H1 (cell line): ENCODE results near the gene ZSCAN21.

Experiments used
- CEBPB ChIP-seq: IDR thresholded peaks from 2 replicates; pipeline ENCODE4 v1.6.1; 2012; ENCODE audit warnings: low read depth, low read length
- EGR1 ChIP-seq: IDR thresholded peaks from 2 replicates; pipeline ENCODE4 v1.6.1; 2011; ENCODE audit warnings: low read depth, low read length, borderline replicate concordance
- EZH2 ChIP-seq: fragments of 200-600 bp; sonication (generic); IDR thresholded peaks from 2 replicates; pipeline ENCODE4 v1.7.1; 2012; ENCODE audit warnings: low read depth, mild to moderate bottlenecking, moderate library complexity, low read length, inconsistent platforms; ENCODE audit not compliant: severe bottlenecking
- FOSL1 ChIP-seq: IDR thresholded peaks from 2 replicates; pipeline ENCODE4 v1.6.1; 2011; ENCODE audit warnings: mild to moderate bottlenecking, low read depth, low read length, moderate library complexity; ENCODE audit not compliant: insufficient read depth
- GABPA ChIP-seq: IDR thresholded peaks from 2 replicates; pipeline ENCODE4 v1.6.1; 2011; ENCODE audit warnings: mild to moderate bottlenecking, low read length, moderate library complexity, borderline replicate concordance; ENCODE audit not compliant: insufficient read depth
- HDAC6 ChIP-seq: IDR thresholded peaks from one replicate; pipeline ENCODE4 v1.7.1; 2012; ENCODE audit warnings: low read depth, mild to moderate bottlenecking, inconsistent platforms, low read length, moderate library complexity
- JUN ChIP-seq: IDR thresholded peaks from 2 replicates; pipeline ENCODE4 v1.6.1; 2011; ENCODE audit warnings: low read depth, mild to moderate bottlenecking, improper control_type of control experiment, low read length
- MAFK ChIP-seq: IDR thresholded peaks from 2 replicates; pipeline ENCODE4 v1.6.1; 2012; ENCODE audit warnings: low read depth, mild to moderate bottlenecking, improper control_type of control experiment, low read length
- POLR2A ChIP-seq, 2 experiments: IDR thresholded peaks; 1 replicate in 1 of 2; 2 replicates in 1 of 2; pipeline ENCODE4 v1.6.1; 2011; ENCODE audit warnings: low read depth in 2 of 2, low read length in 2 of 2, mild to moderate bottlenecking in 2 of 2; ENCODE audit errors: control extremely low read depth in 1 of 2
- POLR2AphosphoS5 ChIP-seq: IDR thresholded peaks from 2 replicates; pipeline ENCODE4 v1.6.1; 2011; ENCODE audit warnings: low read depth, low read length
- TAF1 ChIP-seq: IDR thresholded peaks from 2 replicates; pipeline ENCODE4 v1.6.1; 2011; ENCODE audit warnings: mild to moderate bottlenecking, low read depth, low read length
- TCF12 ChIP-seq: IDR thresholded peaks from 2 replicates; pipeline ENCODE4 v1.6.1; 2011; ENCODE audit warnings: low read depth, mild to moderate bottlenecking, low read length
- YY1 ChIP-seq: IDR thresholded peaks from 2 replicates; pipeline ENCODE4 v1.6.1; 2011; ENCODE audit warnings: low read depth, mild to moderate bottlenecking, low read length
- TF ChIP-seq, protein P1 (sequence below), 3 experiments: IDR thresholded peaks; 1 replicate in 2 of 3; 2 replicates in 1 of 3; pipeline versions ENCODE4 v1.5.1 to v1.6.1; 2011; ENCODE audit warnings: low read length in 3 of 3, mild to moderate bottlenecking in 3 of 3, inconsistent platforms in 2 of 3, low read depth in 1 of 3, moderate library complexity in 1 of 3; ENCODE audit not compliant: insufficient read depth in 1 of 3; ENCODE audit errors: control extremely low read depth in 1 of 3

DNA sequence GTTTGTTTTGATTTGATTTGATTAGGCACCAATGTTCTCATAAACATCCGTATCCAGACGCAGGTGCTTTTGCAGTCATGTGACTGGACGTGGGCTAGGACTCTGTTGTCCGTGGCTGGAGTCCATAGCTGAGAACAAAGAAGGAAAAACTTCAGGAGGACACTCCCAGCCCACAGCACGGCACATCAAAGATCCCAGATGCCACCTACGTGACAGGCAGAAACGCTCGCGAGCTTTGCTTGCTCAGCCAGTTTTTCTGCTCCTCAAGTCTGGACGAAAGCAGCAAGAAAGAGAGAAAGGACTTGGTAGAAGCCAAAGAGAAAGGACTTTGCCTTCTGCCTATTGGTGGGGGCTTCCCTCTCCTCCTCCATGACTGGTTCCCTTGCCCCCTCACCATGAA is 41.0 kb upstream of the ZSCAN21 start:
- no peak for TF ChIP-seq TAF1
- no peak for TF ChIP-seq YY1
- TF ChIP-seq, protein P1, sequence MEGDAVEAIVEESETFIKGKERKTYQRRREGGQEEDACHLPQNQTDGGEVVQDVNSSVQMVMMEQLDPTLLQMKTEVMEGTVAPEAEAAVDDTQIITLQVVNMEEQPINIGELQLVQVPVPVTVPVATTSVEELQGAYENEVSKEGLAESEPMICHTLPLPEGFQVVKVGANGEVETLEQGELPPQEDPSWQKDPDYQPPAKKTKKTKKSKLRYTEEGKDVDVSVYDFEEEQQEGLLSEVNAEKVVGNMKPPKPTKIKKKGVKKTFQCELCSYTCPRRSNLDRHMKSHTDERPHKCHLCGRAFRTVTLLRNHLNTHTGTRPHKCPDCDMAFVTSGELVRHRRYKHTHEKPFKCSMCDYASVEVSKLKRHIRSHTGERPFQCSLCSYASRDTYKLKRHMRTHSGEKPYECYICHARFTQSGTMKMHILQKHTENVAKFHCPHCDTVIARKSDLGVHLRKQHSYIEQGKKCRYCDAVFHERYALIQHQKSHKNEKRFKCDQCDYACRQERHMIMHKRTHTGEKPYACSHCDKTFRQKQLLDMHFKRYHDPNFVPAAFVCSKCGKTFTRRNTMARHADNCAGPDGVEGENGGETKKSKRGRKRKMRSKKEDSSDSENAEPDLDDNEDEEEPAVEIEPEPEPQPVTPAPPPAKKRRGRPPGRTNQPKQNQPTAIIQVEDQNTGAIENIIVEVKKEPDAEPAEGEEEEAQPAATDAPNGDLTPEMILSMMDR (IDR thresholded peaks at IDR 0.05; ENCODE audit: control extremely low read depth in 1 of 3, insufficient read depth in 1 of 3, low read depth in 1 of 3, low read length in 3 of 3) = no peak
- no peak for TF ChIP-seq GABPA
- no peak for TF ChIP-seq EZH2
- TF ChIP-seq FOSL1 = no peak
- no peak for TF ChIP-seq TCF12
- TF ChIP-seq POLR2A (IDR thresholded peaks at IDR 0.05; ENCODE audit: control extremely low read depth in 1 of 2, low read depth in 2 of 2, low read length in 2 of 2) = no peak
- no peak for TF ChIP-seq MAFK
- no peak for TF ChIP-seq JUN
- no peak for TF ChIP-seq EGR1
- no peak for TF ChIP-seq HDAC6
- TF ChIP-seq CEBPB = no peak
- TF ChIP-seq POLR2AphosphoS5 = no peak
